IMR-90 (cell line): ENCODE measurements around the gene SLC25A46.

Experiments used
- BHLHE40 ChIP-seq: fragments of 150-350 bp; IDR thresholded peaks from 2 replicates; pipeline ENCODE4 v1.6.1; 2016; ENCODE audit warnings: mild to moderate bottlenecking, low read depth, low read length
- CEBPB ChIP-seq: IDR thresholded peaks from 2 replicates; pipeline ENCODE4 v1.6.1; 2012; ENCODE audit warnings: low read depth, low read length, improper control_type of control experiment
- CTCF ChIP-seq: conservative IDR thresholded peaks from 2 replicates; pipeline ENCODE4 v1.5.1; 2012; ENCODE audit warnings: mild to moderate bottlenecking, low read depth, low read length, improper control_type of control experiment
- MAFK ChIP-seq: IDR thresholded peaks from 2 replicates; pipeline ENCODE4 v1.6.1; 2012; ENCODE audit warnings: low read depth, low read length, improper control_type of control experiment
- MXI1 ChIP-seq: IDR thresholded peaks from 2 replicates; pipeline ENCODE4 v1.6.1; 2012; ENCODE audit warnings: low read depth, mild to moderate bottlenecking, low read length, moderate library complexity, borderline replicate concordance
- POLR2A ChIP-seq: IDR thresholded peaks from 2 replicates; pipeline ENCODE4 v1.6.1; 2012; ENCODE audit warnings: mild to moderate bottlenecking, low read depth, low read length
- RAD21 ChIP-seq: IDR thresholded peaks from 2 replicates; pipeline ENCODE4 v1.6.1; 2012; ENCODE audit warnings: low read length, improper control_type of control experiment
- SMC3 ChIP-seq: fragments of 150-350 bp; IDR thresholded peaks from 2 replicates; pipeline ENCODE4 v1.6.1; 2016; ENCODE audit warnings: low read depth, mild to moderate bottlenecking, antibody characterized with exemption, low read length, moderate library complexity
- USF2 ChIP-seq: fragments of 150-350 bp; IDR thresholded peaks from 2 replicates; pipeline ENCODE4 v1.6.1; 2017; ENCODE audit warnings: mild to moderate bottlenecking, antibody characterized with exemption, low read length, low read depth

- TF ChIP-seq CTCF (no peak), POLR2A (no peak), MXI1 (no peak), USF2 (no peak), BHLHE40 (no peak), CEBPB (no peak), RAD21 (no peak), SMC3 (no peak), MAFK (no peak)
Measured at GRCh38 chr5:110784901-110785300, 46.1 kb downstream of the SLC25A46 start.
